ENCODE data around the gene FOXJ3. TPM values are rescaled to one million over a fixed set of nuclear protein-coding genes. Genes with fewer than 3 reads are reported as not detected.

The FOXJ3 gene
- total RNA-seq, 1 donor from 2014 or later, result 49.4 TPM

GRCh38 chr1:42250164-42250563 is 84.9 kb downstream of the FOXJ3 start:
- H3K27me3 Mint-ChIP-seq, result no peaks in the 10 kb centered on the region
- no peak for TF ChIP-seq CTCF (conservative IDR thresholded peaks at IDR 0.05)
- H3K4me3 Mint-ChIP-seq, result no peak overlapping the region
- no peaks in the 10 kb centered on the region for H3K4me1 Mint-ChIP-seq (ENCODE audit: unreplicated experiment)
- H3K9me3 Mint-ChIP-seq, result peaks cover 11% of the 10 kb centered on the region
- H3K36me3 Mint-ChIP-seq, result peaks cover 46% of the 10 kb centered on the region
- DNase-seq (ENCODE audit: extremely low spot score, unreplicated experiment), result no peak
- H3K27ac Mint-ChIP-seq, result no peak overlapping the region

GRCh38 chr1:42240966-42241755 is 93.9 kb downstream of the FOXJ3 start:
- no peak for DNase-seq (ENCODE audit: extremely low spot score, unreplicated experiment)
- H3K27ac Mint-ChIP-seq, result no peak overlapping the region
- TF ChIP-seq CTCF (conservative IDR thresholded peaks at IDR 0.05), result no peak
- H3K4me3 Mint-ChIP-seq, result no peak overlapping the region
- H3K36me3 Mint-ChIP-seq, result peaks cover 64% of the 10 kb centered on the region
- no peaks in the 10 kb centered on the region for H3K4me1 Mint-ChIP-seq (ENCODE audit: unreplicated experiment)
- no peaks in the 10 kb centered on the region for H3K27me3 Mint-ChIP-seq
- peaks cover 38% of the 10 kb centered on the region for H3K9me3 Mint-ChIP-seq

- DNase-seq (ENCODE audit: extremely low spot score, unreplicated experiment), result no peak
- no peak for TF ChIP-seq CTCF (conservative IDR thresholded peaks at IDR 0.05)
- Mint-ChIP-seq H3K36me3 (peaks cover 57% of the 10 kb centered on the region), H3K27me3 (no peaks in the 10 kb centered on the region), H3K27ac (no peak overlapping the region), H3K9me3 (peaks cover 28% of the 10 kb centered on the region), H3K4me3 (no peak overlapping the region), H3K4me1 (ENCODE audit: unreplicated experiment) (no peaks in the 10 kb centered on the region)
These were observed 95.5 kb downstream of the FOXJ3 start for GRCh38 chr1:42239555-42239954.

GRCh38 chr1:42239041-42239440 is 96.0 kb downstream of the FOXJ3 start:
- H3K27me3 Mint-ChIP-seq, result no peaks in the 10 kb centered on the region
- H3K9me3 Mint-ChIP-seq, result peaks cover 25% of the 10 kb centered on the region
- H3K36me3 Mint-ChIP-seq, result peaks cover 52% of the 10 kb centered on the region
- no peak overlapping the region for H3K4me3 Mint-ChIP-seq
- no peak for DNase-seq (ENCODE audit: extremely low spot score, unreplicated experiment)
- TF ChIP-seq CTCF (conservative IDR thresholded peaks at IDR 0.05), result no peak
- H3K4me1 Mint-ChIP-seq (ENCODE audit: unreplicated experiment), result no peaks in the 10 kb centered on the region
- no peak overlapping the region for H3K27ac Mint-ChIP-seq

GRCh38 chr1:42231253-42231652 is 103.8 kb downstream of the FOXJ3 start:
- Mint-ChIP-seq H3K27me3 (no peaks in the 10 kb centered on the region), H3K9me3 (peaks cover 3% of the 10 kb centered on the region), H3K4me1 (ENCODE audit: unreplicated experiment) (peaks cover 6% of the 10 kb centered on the region), H3K4me3 (no peak overlapping the region), H3K36me3 (peaks cover 11% of the 10 kb centered on the region), H3K27ac (no peak overlapping the region)
- TF ChIP-seq CTCF (conservative IDR thresholded peaks at IDR 0.05), result no peak
- DNase-seq (ENCODE audit: extremely low spot score, unreplicated experiment), result no peak
